GM18498 (cell line): ENCODE measurements around the gene GLIS1.

Experiments used
- ATAC-seq: cut with Tn5 transposase; IDR thresholded peaks from one replicate; pipeline ENCODE4 v1.9.1; 2021; ENCODE audit warnings: mild to moderate bottlenecking, moderate library complexity; ENCODE audit not compliant: unreplicated experiment

Gene GLIS1

DNA sequence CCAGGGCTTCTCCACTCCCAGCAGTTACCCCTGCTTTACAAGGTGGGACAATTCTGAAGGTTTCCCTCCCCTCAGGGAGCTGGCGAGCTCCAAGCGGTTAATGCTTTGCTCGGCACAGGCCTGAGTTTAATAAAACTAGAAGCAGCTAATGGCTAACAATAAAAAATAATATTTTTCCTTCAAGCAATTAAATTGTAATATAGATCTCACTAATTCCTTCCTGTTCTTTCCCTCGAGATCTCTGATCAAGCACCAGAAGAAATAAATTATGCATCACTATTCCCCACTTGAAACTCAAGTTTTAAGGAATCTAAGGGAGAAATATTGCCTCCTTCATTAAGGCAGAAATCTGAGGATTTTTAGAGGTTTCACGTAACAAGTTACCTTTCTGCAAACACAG lies 42.9 kb downstream of the GLIS1 start:
- no peak for ATAC-seq

DNA sequence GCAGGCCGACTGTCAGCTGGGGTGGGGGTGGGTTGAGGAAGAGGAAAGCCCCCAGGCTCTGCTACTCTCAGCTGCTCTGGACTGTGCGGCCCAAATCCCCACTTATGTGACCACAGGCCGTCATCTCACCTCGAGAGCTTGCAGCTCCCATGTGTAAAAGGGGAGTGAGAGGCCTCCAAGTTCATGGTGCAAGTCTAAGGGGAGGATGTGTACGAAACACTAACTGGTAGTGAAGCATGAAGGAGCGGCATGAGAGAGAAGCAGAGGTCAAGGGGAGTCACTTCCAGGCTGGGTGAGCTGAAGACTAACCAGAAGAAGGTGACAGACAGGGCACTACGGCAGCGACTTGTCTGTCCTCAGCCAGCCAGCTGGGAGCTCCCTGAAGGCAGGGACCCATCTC lies 43.8 kb downstream of the GLIS1 start:
- ATAC-seq, result no peak

DNA sequence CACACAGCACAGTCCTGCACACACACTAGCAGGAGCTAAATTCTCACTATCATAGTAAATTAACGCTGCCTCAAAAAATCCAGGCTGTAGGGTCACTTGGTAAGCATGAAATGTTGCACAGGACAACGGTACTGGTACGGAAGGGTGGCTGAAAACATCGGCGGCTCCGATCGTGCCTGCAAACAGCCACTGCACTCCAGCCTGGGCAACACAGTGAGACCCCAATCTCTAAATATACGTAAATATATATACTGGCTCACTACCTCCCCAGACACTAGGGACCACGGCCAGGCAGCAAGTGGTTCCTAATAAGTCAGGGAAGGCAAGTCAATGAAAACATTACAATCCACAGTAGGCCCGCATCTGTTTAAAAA lies 44.3 kb downstream of the GLIS1 start:
- no peak for ATAC-seq

DNA sequence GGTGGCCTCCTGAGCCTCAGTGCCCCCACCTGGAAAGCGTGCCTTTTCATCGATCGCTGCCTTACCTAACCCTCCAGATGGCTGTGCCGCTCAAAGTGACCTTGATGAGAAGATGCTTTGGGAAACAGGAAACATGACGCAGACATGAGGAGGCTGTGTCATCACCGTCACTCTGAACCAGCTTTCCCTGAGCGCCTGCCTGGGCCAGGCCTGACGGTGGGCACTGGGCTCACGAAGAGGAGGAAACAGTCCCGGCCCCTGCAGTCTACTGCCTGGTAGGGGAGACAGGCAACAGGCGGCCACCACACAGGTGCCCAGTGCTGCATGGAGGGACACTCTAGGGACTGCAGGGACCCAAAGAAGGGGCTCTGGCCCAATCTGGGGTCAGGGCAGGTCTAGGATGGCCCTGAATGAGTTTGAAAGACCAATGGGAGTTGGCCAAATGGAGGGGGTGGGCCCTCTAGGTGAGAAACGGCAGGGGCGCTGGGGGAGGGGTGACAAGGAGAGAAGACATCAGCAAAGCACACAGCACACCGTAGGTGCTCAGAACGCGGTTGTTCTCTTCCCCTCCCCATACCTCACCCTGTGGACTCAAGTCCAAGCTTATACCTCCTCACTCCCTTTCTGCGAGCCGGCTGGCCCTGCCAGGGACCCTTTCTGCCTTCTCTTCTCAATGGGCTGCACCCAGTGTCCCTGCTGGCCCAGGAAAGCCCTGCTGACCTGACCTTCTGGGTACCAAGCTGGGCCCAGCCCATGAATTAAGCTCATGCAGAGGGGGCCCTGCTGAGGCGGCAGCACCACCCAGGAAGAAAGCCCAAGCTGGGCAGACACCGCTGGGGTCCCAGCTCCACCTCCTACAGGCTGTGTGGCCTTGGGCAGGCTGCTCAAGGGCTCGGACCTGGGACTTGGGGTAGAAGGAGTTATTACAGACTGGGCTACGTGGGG lies 44.9 kb downstream of the GLIS1 start:
- ATAC-seq, result no peak

DNA sequence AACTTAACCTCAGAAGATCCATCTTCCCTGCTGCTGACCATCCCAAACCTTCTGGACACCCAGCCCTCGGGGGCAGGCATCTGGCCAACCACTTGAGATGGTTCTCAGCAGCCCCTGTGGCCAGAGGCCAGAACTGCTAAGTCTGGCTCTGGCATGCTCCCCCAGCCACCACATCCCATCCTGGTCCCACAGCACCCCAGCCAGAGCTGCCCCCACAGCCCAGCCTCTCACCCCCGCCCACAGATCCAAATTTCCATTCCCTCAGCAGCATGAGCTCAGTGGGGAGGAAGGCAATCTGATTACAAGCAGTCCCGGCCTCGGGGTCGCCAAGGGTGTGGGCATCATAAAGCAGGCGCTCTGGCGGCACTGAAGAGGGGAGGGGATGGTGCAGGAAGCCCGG lies 45.6 kb downstream of the GLIS1 start:
- no peak for ATAC-seq

DNA sequence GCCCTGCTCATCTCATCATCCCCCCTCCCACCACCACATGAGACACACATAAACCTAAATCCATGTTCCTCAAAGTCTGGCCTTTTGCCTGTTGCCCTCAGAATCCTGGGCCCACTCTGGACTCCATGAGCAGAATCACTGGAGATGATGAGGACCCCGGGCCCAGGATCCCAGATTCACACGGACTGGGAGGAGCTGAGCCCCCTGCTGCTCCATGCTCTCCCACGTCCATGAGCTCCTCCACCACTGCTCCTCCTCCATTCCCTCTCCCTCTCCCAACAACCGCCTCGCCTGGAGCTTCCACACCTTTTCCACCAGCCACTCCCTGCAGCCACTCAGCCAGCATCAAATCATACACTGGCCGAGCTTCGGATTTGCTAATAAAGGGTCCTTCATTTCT lies 47.6 kb downstream of the GLIS1 start:
- no peak for ATAC-seq

DNA sequence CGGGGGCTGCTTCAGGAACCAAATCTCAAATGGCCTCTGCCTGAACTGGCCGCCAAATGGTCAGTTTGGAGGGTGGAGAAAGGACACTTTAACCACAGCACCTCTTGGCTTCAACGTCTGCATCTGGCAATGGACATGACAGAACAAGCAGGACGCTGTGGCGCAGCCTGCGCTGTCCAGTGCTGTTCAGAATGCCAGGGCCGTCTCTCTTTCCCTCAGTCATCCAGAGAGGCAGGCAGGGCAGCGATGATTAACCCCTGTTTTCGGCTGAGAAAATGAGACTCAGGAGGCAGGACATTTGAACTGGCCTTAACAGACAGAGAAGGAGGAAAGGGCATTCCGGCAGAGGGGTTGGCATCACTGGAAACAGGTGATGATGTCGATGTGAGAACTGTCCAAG lies 48.6 kb downstream of the GLIS1 start:
- ATAC-seq, result no peak

DNA sequence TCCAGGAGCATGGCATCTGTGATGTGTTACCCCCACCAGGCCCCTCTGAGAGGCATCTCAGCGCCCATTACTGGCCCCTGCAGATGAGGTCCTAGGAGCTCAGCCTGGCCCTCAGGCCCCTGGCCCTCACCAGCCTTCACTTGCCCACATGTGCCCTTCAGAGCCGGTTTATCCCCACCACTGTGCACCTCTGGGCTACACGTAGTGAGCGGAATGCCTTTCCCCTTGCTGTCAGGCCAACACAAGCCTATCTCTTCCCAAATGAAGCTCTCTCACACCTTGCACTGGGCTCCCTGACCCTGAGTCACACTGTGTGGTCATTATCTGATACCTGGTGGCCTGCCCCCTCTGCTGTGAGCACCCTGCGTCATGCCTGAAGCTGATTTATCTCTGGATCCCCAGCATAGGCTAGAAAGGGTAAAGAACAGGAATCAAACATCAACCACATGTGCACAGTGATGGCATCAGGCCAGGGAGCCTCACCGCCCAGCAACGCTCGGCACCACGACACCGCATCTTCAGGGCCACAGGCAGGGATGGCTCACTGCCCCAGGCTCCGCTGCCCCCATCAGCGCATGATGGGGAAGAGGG lies 49.1 kb downstream of the GLIS1 start:
- ATAC-seq, result no peak

DNA sequence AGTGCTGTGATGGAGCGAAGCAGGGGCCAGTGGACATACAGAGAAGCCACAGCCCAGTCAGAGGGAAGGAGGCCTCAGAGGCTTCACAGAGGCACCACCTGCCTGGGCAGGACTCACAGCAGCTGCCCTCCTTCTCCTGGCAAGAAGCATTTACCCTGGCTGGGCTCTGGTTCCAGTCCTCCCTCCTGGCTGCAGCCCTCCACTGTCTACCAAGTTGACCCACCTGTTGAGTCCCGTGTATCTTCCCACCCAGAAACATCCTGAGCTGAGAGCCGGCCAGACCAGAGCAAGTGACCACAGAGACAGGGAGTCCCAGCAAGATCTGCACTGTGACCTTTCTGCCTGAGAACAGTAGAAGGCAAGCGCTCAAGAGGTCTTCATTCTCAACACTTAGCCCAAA lies 49.7 kb downstream of the GLIS1 start:
- no peak for ATAC-seq

DNA sequence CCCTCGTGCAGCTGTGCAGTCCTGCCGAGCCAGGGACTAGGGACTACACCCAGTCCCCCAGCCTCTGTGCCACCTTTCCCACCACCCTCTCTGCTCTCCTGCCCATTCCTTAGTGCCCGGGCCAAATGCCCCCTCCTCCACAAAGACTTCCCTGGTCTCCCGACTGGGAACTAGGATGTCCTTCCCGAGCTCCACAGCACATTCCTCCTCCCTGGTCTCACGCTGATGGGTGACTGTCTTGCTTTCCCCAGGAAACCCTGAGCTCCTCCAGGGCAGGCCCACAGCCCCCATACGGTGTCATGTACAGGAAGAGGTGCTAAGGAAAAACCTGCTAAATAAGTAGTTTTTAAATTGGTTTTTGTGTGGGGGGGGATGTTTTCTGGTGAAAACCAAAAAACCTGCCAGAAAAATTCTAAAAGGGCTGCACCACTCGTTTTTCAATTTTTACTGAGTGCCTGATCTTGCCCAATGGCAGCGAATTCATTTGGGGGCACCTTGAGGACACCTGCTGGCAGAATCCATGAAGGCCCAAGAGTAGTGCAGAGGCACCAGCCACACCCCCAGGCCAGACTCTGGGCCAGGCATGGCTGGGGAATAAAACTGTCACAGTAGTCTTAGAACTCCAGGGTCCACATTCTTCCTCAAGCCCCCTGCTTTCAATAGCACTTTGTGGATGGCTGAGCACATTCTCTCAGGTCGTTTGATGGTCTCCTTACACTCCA lies 50.4 kb downstream of the GLIS1 start:
- no peak for ATAC-seq

DNA sequence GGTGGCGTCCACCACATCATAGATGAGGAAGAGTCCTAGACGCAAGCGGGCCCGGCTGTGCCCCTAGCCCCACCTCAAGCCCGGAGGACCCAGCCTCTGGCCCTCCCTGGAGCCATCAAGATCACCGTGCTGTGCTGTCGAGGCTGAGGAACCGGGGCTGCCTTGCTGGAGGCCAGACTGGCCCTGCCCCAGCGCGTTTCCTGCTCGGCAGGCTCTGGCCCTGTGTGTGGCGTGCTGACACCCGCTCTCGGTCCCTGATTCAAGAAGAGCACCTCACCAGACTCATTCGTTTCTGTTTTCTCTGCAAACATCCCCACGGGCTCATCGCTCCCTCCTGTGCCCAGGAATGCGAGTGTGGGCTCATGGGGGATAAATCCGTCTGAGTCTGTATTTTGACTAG lies 51.1 kb downstream of the GLIS1 start:
- no peak for ATAC-seq

DNA sequence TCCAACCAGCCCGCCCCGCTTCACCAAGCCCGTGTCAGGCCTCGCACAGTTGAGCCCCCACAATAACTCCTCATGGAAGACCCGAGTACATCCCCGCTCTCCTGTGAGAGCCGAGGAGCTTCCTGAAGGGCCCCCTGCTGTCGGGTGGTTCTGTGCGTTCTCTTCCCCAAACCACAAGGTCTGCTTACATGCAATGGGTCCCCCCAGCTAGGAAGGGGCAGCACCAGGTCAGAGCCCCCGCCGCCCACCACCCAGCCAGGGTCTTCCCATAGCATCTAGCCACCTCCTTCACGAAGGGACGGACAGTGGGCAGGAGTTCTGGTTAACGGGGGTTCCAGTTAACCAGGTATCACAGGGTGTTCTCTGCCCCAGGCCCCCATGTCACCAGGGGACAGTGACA lies 51.5 kb downstream of the GLIS1 start:
- ATAC-seq, result no peak

DNA sequence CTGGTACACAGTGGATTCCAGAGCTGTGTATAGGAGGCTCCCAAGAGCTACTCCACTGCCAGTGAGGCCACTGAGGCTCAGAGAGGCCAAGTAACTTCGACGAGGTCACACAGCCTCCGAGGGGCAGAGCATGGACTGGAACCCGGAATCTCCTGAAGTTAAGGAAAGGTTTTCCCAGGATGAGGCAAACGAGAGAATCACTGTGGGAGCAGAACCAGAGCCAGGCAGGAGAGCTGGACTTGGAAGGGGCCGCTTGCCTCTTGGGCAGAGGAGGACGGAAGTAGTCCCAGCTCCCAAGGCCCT lies 52.0 kb downstream of the GLIS1 start:
- ATAC-seq, result no peak

DNA sequence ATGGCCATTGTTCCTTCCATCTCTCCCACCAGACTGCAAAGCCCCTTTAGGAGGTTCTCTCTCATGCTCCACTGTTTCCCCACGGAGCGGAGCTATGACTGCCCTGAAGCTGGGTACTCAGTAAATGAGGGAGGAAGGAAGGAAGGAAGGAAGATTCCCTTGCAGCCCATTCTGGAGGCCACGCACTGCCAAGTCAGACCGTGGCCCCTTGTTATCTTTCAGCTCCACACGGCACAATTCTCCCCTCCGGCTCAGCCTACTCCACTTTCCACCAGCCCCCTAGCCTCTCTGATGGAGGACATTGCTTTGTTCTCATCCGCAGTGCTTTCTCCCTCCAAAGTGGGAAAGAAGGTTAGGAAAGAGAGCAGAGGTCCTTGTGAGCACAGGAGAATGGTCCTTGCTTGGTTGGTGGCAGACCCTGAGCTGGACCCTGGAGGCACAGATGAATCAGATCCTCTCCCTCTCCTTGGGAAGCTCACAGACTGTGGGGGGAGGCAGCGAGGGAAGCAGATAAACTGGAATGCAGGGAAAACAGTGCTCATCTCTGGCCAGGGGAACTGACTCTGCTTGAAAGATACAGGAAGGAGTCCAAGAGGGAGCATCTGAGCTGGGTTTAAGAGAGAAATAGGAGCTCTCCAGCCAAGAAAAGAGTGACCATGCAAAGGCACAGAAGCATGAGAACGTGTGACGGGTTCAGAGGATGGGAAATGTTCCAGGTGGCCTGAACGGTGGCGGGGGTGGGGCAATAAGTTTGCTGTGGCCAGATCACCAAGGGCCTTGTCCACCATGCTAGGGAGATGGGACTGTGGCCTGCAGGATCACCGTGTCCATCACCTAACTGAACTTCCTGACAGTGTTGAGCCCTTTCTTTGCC lies 52.6 kb downstream of the GLIS1 start:
- no peak for ATAC-seq

DNA sequence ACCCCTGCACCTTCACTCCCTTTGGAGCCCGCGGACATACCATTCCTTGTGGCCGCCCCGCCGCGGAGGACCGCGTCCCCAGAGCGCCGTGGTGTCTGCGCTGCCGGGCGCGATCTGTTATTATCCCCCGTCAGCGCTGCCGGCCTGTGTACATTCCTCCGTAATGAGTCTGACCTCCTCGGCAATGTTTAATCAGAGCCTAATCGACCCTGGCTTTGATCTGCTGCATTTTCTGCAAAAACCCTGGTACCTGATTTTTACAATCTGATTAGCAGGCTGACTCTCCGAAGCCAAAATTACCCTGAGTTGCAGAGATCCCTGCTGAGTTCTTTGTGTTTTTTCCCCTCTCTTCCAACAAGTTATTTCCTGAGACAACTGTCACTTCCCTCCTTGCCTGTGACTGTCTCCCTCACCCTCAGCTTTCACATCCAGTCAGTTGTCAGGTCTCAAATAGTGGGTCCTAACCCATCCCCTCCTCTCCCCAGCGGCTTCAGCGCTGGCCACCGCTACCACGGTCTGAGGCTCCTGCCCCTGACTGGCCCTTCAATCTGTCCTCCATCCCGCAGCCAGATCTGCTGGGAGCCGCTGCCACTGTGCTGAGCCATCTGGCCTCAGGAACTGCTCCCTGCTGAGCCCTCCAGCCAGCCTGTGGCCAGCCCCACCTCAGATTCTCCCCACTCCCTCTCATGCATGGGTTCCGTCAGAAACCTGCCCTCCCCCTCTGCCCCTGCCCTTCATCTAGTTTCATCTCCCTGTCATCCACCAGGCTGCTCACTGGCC lies 53.5 kb downstream of the GLIS1 start:
- no peak for ATAC-seq

DNA sequence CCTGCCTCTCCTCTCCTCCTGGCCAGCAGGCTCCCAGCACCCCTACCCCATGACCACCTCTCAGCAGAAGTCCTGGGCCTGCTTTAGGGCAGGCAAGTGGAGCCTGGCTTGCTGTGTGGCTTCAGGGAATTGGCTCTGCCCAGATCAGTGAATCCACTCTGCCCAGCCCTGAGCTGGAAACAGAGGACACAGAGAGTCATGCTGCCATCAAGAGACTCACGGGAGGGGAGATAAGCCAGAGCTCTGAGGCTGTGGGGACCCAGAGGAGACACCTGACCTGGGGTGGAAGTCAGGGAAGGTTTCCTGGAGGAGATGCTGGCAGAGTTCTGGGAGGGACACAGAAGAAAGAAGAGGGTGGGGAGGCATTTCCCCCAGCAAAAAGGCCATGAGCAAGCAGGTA lies 54.2 kb downstream of the GLIS1 start:
- ATAC-seq, result no peak

DNA sequence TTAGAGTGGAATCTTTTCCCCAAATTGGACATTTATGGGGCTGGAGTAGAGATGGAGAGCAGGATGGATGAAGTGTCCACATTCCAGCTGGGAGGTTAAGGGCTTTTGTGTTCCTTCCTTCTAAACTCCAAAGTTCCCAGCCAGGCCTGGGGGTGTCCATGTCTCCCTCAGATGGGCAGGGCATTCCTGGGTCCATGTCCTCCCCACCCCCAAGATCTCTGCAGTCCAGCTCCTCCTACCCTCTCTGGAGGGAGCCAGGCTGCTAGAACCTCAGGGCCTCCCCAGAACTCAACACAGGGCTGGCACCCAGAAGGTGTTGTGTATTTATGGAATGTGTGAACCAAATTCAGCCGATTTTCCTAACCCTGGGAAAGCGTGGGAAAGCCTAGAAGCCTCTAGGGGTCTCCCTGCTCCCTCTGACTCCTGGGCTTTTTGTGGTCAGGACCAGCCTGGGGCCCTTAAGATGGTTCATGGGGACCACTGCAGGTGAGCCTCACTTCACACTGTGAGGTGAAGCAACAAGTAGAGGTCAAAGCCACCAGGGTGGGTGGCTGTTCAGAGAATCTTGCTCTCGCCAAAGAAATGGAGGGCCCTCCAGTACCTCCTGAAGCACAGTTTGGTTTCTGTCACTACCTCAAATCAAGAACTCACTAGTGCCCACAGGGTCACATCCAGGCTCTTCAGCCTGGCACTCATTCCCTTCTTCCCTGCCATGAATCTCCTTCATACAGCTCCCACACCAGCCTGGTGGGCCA lies 54.8 kb downstream of the GLIS1 start:
- ATAC-seq, result no peak

DNA sequence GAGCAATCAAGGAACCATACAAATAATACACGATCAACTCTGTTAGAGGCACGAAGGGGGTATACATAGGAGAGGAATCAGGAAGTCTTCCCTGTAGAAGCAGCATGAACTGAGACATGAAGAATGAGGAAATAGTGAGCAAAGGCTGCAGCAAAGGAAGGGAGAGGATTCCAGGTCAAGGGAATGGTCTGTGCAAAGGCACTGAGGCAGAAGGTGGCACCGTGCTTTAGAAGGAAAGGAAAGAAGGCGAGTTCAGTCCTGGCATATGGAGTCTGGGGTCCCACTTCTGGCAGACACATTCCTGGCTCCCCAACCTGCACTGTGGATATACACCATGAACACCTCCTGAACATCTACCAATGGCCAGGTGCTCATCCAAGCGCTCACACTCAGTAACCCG lies 56.1 kb downstream of the GLIS1 start:
- ATAC-seq, result no peak

DNA sequence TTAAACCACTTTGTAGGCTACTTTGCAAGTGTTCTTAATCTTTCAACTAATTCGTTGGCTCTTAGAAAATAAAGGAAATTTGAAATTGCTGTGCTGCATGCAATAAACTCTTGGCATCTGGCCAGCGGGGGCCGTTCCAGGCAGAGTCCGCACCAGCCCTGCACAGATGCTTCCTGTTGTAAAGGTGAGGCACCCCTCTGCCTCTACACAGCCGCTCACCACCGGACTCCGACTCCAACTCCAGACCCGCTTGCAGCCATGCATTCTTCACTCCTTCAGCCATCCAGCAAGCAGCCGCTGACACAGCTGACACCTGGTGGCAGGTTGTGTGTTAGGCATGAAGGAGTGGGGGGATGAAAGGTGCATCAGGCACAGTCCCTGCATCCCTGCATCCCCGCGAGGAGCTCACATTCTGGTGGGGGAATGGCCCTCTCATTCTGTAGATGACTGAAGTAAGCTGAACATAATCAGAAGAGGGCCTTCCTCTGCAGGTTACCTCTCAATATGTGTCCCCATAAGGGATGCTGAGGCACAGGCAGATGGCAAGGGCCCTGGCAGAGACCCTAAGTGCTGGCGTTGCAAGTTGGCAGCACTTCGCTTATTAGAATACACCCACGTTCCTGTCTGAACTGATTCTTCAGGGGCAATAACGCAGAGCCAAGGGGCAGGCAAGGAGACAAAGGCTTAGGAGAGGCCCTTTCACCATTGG lies 56.8 kb downstream of the GLIS1 start:
- ATAC-seq, result no peak
